Ureter (tissue), 1 donor: ENCODE results near the gene APLP1. TPM values are rescaled to one million over a fixed set of nuclear protein-coding genes. Genes with fewer than 3 reads are reported as not detected.
A peak's percentile ranks its signal among the peaks of the same experiment; 100 is the strongest.
"Not testable (repeated sequence)": the region's sequence is repeated elsewhere in the genome, so short reads cannot be mapped to it uniquely, and the experiment has no call there.

Source experiments
- DNase-seq: peaks from one replicate; pipeline ENCODE4 v3.0.0-alpha.2; 2020; ENCODE audit warnings: low spot score
- total RNA-seq: library from RNA; stranded (reverse); gene quantifications from one replicate; pipeline ENCODE4 v1.2.4, GENCODE V29; 2023
- donor health status: DM: yes; HTN: yes; CAD: no.

The APLP1 gene
- total RNA-seq, 1 donor from 2014 or later, result 6.2 TPM

- no peak for DNase-seq
These were observed 36.1 kb downstream of the APLP1 start for GRCh38 chr19:35904311-35905068.

GRCh38 chr19:35905178-35905727, 36.9 kb downstream of the APLP1 start:
- DNase-seq, result no peak

GRCh38 chr19:35907377-35907745, 39.0 kb downstream of the APLP1 start:
- no peak for DNase-seq

GRCh38 chr19:35908010-35908441, 39.7 kb downstream of the APLP1 start, which contains the start of gene TYROBP:
TYROBP (minus strand) TSS chr19:35908295; CDS start chr19:35908228, 67 bp downstream.
- DNase-seq, result no peak

GRCh38 chr19:35908973-35909683, 40.8 kb downstream of the APLP1 start:
- DNase-seq, result peak; percentile 71

- no peak for DNase-seq
These were observed 41.3 kb downstream of the APLP1 start for GRCh38 chr19:35909684-35910035.

- not testable (repeated sequence) for DNase-seq
These were observed 42.0 kb downstream of the APLP1 start for GRCh38 chr19:35910355-35910754.

- no peak for DNase-seq
These were observed 42.8 kb downstream of the APLP1 start for GRCh38 chr19:35911173-35911572.

- no peak for DNase-seq
These were observed 43.4 kb downstream of the APLP1 start for GRCh38 chr19:35911790-35912189.

GRCh38 chr19:35913589-35913988, 45.2 kb downstream of the APLP1 start:
- DNase-seq, result no peak

- DNase-seq, result no peak
These were observed 47.1 kb downstream of the APLP1 start for GRCh38 chr19:35915443-35915842.

GRCh38 chr19:35919306-35919705, 50.9 kb downstream of the APLP1 start:
- DNase-seq, result no peak

GRCh38 chr19:35921012-35921411, 52.6 kb downstream of the APLP1 start:
- DNase-seq, result no peak

- DNase-seq, result no peak
These were observed 57.1 kb downstream of the APLP1 start for GRCh38 chr19:35925501-35925900.

GRCh38 chr19:35928507-35928906, 60.1 kb downstream of the APLP1 start:
- DNase-seq, result no peak

Other genes starting within 250 kb of the APLP1 start
- 66.6 TPM for gene RBM42, start 239.5 kb upstream of the APLP1 start, total RNA-seq
- gene ETV2, start 226.8 kb upstream of the APLP1 start, total RNA-seq, result 1.1 TPM
- 473 TPM for gene COX6B1, start 220.3 kb upstream of the APLP1 start, total RNA-seq
- gene UPK1A, start 202.1 kb upstream of the APLP1 start, total RNA-seq, result 631 TPM
- not detected for gene ZBTB32, start 164.0 kb upstream of the APLP1 start, total RNA-seq
- 43.7 TPM for gene KMT2B, start 150.6 kb upstream of the APLP1 start, total RNA-seq
- 14.7 TPM for gene IGFLR1, start 126.1 kb upstream of the APLP1 start, total RNA-seq
- gene U2AF1L4, start 123.2 kb upstream of the APLP1 start, total RNA-seq, result 32.9 TPM
- 81.1 TPM for gene PSENEN, start 122.9 kb upstream of the APLP1 start, total RNA-seq
- gene LIN37, start 120.0 kb upstream of the APLP1 start, total RNA-seq, result 7.2 TPM
- gene HSPB6, start 111.5 kb upstream of the APLP1 start, total RNA-seq, result 80.9 TPM
- 51.1 TPM for gene PROSER3, start 110.4 kb upstream of the APLP1 start, total RNA-seq
- gene ARHGAP33, start 93.0 kb upstream of the APLP1 start, total RNA-seq, result 17.8 TPM
- not detected for gene PRODH2, start 55.7 kb upstream of the APLP1 start, total RNA-seq
- gene NPHS1, start 16.1 kb upstream of the APLP1 start, total RNA-seq, result not detected
- gene KIRREL2, start 11.7 kb upstream of the APLP1 start, total RNA-seq, result not detected
- gene NFKBID, start 32.0 kb downstream of the APLP1 start, total RNA-seq, result 14.1 TPM
- 6.8 TPM for gene HCST, start 34.0 kb downstream of the APLP1 start, total RNA-seq
- 18.7 TPM for gene TYROBP, start 39.7 kb downstream of the APLP1 start, total RNA-seq
- 9.6 TPM for gene LRFN3, start 67.8 kb downstream of the APLP1 start, total RNA-seq
- gene SDHAF1, start 126.6 kb downstream of the APLP1 start, total RNA-seq, result 13.8 TPM
- gene SYNE4, start 140.2 kb downstream of the APLP1 start, total RNA-seq, result 4.1 TPM
- gene ALKBH6, start 145.6 kb downstream of the APLP1 start, total RNA-seq, result 23.8 TPM
- gene CLIP3, start 164.3 kb downstream of the APLP1 start, total RNA-seq, result 14.9 TPM
- gene THAP8, start 185.7 kb downstream of the APLP1 start, total RNA-seq, result 3.8 TPM
- 1.6 TPM for gene WDR62, start 186.3 kb downstream of the APLP1 start, total RNA-seq
- gene OVOL3, start 242.6 kb downstream of the APLP1 start, total RNA-seq, result not detected
- 49.6 TPM for gene POLR2I, start 246.3 kb downstream of the APLP1 start, total RNA-seq
- 117 TPM for gene TBCB, start 246.9 kb downstream of the APLP1 start, total RNA-seq